Spleen (tissue), 7 donors: ENCODE results near the gene LMBRD2.

Experiments
- POLR2A ChIP-seq, 3 donors: fragments of 450-650 bp; IDR thresholded peaks; one replicate each; pipeline ENCODE4 v1.5.1; 2017; ENCODE audit warnings: antibody characterized with exemption in 3 of 3, mild to moderate bottlenecking in 1 of 3
- POLR2AphosphoS5 ChIP-seq, 3 donors: sonication (generic); formaldehyde crosslinking; IDR thresholded peaks; one replicate each; pipeline ENCODE4 v1.5.1; 2017; ENCODE audit warnings: antibody characterized with exemption in 3 of 3
- TF ChIP-seq, protein P1 (sequence below), 11 experiments: fragments of 200-600 bp in 7 of 11; fragments of 450-650 bp in 4 of 11; sonication (generic) in 4 of 11; IDR thresholded peaks in 8 of 11; conservative IDR thresholded peaks in 3 of 11; 1 replicate in 7 of 11; 2 replicates in 4 of 11; pipeline versions ENCODE4 v1.4.0 to v1.8.0; 2016 to 2021; ENCODE audit warnings: antibody characterized with exemption in 11 of 11, inconsistent platforms in 4 of 11, mild to moderate bottlenecking in 1 of 11
- donor health status: DM: no; HTN: no; CAD: no; lungs with moderate emphysema.
- donor health status: DM: no; HTN: no; CAD: no.
- donor health status: DM: no; HTN: no; CAD: no.

DNA sequence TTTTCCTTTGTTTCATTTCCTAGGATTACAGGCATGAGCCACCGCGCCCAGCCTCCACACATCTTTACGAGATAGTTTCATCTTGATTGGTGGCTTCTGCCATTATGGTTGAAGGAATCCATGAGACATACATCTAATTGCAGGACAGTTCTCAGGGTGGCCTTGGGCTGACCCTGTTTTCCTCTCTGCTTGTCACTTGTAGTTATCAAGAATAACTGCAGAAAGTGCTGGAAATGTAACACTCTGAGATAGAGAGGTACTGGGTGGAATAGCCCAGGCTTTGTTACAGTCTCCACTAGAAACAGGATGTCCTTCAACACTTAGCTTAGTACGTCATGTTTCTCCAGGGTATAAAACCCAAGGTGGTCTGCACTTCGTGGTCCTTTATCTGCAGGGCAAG, 95.7 kb downstream of the LMBRD2 start:
- TF ChIP-seq, protein P1, sequence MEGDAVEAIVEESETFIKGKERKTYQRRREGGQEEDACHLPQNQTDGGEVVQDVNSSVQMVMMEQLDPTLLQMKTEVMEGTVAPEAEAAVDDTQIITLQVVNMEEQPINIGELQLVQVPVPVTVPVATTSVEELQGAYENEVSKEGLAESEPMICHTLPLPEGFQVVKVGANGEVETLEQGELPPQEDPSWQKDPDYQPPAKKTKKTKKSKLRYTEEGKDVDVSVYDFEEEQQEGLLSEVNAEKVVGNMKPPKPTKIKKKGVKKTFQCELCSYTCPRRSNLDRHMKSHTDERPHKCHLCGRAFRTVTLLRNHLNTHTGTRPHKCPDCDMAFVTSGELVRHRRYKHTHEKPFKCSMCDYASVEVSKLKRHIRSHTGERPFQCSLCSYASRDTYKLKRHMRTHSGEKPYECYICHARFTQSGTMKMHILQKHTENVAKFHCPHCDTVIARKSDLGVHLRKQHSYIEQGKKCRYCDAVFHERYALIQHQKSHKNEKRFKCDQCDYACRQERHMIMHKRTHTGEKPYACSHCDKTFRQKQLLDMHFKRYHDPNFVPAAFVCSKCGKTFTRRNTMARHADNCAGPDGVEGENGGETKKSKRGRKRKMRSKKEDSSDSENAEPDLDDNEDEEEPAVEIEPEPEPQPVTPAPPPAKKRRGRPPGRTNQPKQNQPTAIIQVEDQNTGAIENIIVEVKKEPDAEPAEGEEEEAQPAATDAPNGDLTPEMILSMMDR (IDR thresholded peaks at IDR 0.05 in 8 of 11, conservative IDR thresholded peaks at IDR 0.05 in 3 of 11): no peak
- TF ChIP-seq POLR2AphosphoS5 (IDR thresholded peaks at IDR 0.05): no peak
- TF ChIP-seq POLR2A (IDR thresholded peaks at IDR 0.05): no peak
